Measurements from ENCODE around the gene NR2F1-AS1. TPM values are rescaled to one million over a fixed set of nuclear protein-coding genes. Genes with fewer than 3 reads are reported as not detected.

Gene NR2F1-AS1
- polyA plus RNA-seq, 3 donors, result 53.1 to 59.6 (median 54.5) TPM

DNA sequence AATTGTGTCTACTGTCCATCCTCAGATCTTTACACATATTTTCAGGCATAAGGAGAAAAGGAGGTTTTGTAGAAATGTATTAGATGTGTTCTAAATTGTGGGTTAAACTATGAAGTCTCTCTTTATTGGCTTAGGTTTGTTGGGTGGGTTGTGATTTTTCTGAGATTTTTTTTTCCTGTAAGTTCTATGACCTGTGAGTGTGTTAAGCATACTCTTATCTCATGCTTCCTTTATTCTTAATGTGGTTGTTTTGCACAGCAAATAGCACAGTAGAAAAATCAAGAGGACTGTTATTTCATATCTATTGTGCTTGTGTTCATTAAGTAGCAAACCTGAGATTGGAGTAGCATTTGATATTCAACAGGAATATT lies 25.3 kb upstream of the NR2F1-AS1 start:
- no peak for DNase-seq (ENCODE audit: extremely low read depth in 1 of 11, low read depth in 9 of 11, low spot score in 4 of 11)

DNA sequence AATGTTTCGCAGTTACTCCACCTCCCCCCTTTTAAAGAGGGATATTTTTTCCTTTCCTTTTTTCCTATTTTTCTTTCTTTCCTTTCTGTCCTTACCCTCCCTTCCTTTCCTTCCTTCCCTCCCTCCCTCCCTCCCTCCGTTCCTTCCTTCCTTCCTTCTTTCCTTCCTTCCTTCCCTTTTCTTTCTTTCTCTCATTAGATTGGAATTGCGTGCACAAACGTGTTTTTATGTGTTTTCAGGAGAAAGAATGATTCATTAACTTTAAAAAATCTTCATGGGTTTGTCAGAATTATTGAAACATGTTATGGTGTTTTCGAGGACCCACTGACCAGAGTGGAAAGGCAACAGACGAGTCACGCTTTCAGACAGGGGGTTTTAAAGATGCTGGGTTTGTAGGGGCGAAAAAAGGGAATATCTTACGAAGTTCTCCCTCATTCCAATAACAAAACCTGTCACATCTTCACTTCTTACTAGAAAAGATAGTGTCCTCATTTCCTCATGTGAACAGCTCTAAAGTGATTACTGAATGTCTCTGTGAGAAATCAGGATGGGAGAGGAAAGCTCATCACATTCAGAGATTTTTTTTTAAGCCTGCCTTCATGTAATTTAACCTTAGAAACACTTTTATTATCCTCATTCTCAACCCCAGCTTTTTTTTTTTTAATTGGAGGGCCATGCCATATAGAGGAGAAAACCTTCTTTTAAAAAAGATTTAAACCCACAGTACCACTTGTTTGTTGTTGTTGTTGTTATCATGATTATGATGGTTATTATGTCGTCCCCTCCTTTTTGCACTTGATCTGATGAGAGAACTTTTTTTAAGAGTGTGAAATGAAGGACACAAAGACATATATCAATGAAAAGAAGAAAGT lies 23.9 kb upstream of the NR2F1-AS1 start:
- peak in 1 of 11 donors; percentile 28 for DNase-seq (ENCODE audit: extremely low read depth in 1 of 11, low read depth in 9 of 11, low spot score in 4 of 11)

DNA sequence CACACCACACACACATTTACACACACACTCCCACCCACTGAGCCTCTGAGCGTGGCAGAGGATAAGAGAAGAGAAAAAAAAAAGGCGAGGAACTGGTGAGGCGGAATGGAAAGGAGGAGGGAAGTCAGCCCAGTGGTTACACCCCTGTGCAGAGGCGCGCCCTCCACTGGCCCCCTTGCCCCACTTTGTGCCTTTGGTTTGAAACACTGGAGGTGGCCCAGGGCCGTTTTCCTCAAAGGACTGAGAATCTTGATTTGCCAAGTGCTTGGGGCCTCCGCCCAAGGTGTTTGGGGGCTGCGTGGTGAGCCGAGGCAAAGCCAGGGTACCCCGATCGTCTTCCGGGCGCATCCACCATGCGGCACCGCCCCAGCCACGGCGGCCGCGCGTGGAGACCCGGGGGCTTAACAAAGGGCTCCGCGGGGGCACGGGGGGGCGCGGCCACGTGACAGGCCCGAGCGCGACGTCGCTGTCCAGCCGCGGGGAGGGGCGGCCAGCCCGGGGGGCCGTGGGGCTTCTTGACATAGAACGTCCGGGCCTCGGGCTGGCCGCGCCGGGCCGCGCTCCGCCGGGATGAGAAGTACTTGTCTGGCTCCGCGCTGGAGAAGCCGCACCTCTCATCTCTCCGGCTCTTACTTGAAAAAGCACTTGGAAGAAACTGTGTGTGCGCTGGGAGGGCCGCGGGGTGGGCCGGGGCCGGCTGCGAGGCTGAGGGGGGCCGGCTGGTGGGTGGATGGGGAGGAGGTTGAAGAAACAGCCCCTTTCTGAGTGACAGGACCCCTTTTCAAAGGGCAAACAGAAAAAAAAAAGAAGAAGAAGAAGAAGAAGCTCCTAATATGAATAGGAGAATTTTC lies 23.0 kb upstream of the NR2F1-AS1 start:
- peak in 1 of 11 donors; percentile 33 for DNase-seq (ENCODE audit: extremely low read depth in 1 of 11, low read depth in 9 of 11, low spot score in 4 of 11)

DNA sequence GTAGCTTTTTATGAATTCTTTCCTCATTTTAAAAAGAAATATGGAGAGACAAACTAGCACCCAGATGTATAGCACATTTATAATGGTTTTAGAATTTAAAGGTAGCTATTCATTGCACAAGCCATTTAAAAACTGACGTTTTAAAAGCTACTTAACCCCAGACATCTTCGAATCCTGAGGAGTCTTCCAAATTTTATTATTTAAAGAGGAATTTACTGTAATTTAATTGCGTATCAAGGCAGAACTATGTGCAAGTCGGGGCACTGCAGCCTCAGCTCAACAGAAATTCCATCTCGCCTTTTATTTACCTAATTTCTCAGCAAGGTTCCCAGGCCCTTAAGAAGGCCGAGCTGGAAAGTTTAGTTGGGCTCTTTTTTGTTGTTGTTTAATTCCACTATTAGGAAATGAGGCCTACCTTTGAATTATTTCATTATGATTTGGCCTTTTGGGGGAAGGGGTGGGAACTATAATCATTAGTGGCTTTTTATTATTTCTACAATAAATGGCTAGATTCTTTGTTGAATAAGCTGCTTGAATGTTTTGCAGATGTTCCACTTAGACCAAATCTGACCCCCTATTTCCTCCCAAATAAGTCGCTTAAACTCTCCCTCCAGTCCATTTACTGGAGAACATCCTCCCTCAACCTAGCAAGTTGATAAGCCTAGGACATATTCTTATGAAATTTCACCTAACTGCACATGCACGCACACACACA lies 22.2 kb upstream of the NR2F1-AS1 start:
- peak in 1 of 11 donors; percentile 32 for DNase-seq (ENCODE audit: extremely low read depth in 1 of 11, low read depth in 9 of 11, low spot score in 4 of 11)

DNA sequence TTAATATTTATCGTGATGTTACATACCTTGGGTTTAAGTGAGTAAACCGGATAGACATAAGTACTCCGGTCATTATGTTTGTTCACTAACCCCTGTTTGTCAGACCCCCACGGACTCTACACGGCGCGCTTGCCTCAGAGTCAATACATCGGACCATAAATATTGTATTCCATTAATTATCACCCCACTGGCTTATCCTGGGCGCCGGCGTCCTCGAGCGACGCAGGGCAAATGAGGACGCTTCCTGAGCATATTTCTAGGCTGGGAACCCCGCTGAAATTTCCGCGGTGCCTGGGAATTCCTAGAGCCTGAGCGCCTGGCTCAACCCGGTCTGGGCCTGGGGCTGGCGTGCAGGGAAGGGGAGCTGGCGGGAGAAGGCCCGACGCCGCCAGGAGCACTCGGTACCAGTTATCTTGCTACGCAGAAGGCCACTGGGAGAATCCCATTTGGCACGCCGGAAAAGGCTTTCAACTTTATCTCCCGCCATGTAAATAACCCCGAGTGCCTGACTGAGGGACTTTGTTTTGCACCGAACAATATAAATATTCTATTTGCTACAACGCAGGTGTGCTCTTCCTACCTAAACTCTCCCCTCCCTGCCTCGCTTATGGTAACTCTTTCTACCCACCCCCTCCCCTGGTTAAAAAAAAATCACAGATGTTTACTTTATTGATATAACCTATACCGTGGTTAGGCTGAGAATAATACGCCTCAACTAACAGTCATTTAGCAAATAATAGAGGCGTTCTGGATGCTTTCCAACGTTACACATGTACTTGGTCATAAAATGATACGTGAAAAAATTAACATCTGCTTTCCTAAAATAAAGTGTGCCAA lies 21.4 kb upstream of the NR2F1-AS1 start:
- peak in 2 of 11 donors; percentile 15 to 25 for DNase-seq (ENCODE audit: extremely low read depth in 1 of 11, low read depth in 9 of 11, low spot score in 4 of 11)

DNA sequence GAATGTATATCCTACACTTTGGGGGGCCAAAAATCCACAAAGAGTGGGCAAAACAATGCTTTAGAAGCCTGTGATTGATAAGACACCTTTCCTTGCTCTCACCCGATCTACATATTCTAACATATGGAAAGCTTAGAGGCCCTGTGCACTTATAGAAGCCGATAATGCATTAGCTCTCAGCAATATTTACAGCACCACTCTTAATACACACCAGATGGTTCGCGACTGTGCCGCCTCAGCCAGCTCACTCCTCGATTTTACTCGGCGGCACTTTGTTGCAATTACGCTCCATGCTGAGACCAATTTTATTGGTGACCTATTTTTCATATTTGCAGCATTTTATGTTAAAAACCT lies 20.8 kb upstream of the NR2F1-AS1 start:
- DNase-seq (ENCODE audit: extremely low read depth in 1 of 11, low read depth in 9 of 11, low spot score in 4 of 11), result peak in 1 of 11 donors; percentile 47

DNA sequence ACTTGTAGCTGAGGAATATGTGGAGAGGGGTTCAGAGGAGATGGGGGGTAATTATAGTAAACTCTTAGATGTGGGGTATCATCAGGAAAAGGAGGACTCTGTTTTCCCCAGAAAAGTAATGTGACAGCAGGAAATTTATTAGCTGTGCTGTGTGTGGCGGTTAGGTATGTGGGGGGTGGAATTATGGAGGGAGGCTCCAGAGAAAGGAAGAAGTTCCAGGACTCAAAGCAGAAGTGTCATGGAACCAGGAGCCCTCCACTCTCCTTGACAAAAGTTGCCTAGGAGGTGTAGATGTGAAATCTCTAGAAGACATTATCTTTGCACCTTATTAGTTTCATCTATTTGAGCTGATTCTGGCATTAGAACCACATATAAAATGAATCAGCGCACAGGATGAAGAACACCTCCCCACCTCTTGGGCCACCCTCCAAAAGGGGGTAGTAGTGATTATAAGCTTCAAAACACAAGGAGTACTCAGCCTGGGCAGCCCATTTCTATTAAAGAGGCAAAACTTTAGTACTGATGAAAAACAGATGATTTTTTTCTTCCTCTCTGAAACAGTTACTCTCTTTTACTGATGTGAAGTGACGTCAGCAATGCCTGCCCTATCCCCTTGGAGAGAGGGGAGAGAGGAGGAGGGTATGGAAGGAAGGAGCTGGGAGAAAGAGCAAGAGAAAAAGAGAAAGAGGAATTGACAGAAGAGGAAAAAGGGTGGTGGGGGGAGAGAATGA lies 20.2 kb upstream of the NR2F1-AS1 start:
- DNase-seq (ENCODE audit: extremely low read depth in 1 of 11, low read depth in 9 of 11, low spot score in 4 of 11), result peak in 2 of 11 donors; percentile 63 to 64

DNA sequence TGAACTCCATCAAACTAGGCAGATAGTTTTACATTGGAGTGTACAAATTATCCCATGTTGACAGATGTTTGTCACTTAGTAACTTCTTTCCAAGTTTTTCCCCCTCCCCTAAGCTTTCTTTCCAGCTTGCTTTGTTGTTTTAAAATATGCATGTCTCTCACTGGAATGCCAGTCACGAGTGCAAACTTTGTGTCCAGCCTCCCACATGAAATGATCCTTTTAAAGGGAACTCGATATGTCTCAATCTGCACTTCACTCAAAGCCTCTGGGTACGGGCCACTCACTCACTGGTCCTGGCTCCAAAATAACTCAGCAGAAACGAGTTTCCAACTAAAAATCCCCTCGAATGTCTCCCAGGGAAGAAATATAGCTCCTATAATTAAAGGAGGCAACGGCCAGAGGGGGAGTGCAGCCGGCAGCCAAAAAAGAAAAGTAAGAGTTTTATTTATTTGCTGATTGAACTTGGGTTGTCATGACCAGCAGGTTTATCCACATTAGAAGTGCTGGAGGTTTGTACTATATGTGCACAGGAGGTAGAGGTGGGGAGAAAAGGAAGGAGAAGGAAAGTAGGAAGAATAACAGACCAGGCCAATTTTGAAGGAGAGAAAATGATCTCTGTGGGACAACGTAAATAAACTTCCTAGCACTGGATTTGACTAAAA lies 19.5 kb upstream of the NR2F1-AS1 start:
- peak in 4 of 11 donors; percentile 67 to 88 (median 84) for DNase-seq (ENCODE audit: extremely low read depth in 1 of 11, low read depth in 9 of 11, low spot score in 4 of 11)

DNA sequence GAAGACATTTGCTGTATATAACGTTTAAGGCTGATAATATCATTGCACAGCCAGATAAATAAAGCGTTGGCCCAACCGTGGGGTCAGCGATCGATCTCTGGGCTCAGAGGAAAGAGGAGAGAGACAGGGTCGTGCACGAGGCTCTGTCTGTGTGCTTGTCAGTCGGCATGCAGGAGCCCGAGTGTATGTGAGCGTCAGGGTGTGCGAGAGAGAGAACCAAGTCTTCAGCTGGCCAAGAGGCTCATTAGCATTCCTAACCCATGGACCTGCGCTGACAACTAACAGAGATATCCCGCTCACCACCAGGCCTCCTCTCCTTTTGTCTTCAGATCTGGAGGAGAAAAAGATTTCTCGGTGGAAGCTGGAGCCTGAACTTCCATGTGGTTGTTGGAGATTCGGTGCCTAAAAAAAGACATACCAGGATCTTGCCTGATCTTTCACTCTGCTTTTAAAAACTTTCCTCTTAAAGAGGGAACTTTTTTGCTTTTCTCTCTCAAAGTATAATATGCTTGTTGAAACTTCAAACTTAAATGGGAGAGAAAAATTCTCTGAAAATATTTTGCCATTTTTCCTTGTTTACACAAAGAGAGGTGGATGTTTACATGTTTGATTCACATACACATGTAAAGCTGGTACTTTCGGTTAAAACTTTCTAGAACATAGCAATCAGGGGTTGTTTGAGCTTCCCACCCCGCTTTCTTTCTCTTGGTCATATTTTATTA lies 18.5 kb upstream of the NR2F1-AS1 start:
- peak in 2 of 11 donors; percentile 45 to 68 for DNase-seq (ENCODE audit: extremely low read depth in 1 of 11, low read depth in 9 of 11, low spot score in 4 of 11)

DNA sequence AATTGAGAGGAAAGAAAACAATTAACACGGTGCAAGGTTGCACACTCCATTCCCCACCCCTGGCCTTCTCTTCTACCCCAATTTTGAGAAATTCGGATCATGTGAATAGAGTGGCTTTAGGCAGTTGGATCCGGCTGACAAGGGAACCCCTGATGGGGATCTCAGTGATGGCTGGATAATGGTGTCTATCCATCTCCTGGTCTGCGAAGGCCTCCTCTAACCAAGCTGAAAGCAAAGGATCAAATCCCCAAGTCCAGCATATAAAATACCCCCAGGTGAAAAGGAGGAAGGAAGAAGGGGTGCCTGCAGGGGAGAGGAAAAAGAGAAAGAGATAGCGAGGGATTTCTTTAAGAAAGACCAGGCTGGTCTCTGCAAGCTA lies 18.0 kb upstream of the NR2F1-AS1 start:
- DNase-seq (ENCODE audit: extremely low read depth in 1 of 11, low read depth in 9 of 11, low spot score in 4 of 11), result peak in 2 of 11 donors; percentile 24 to 26

DNA sequence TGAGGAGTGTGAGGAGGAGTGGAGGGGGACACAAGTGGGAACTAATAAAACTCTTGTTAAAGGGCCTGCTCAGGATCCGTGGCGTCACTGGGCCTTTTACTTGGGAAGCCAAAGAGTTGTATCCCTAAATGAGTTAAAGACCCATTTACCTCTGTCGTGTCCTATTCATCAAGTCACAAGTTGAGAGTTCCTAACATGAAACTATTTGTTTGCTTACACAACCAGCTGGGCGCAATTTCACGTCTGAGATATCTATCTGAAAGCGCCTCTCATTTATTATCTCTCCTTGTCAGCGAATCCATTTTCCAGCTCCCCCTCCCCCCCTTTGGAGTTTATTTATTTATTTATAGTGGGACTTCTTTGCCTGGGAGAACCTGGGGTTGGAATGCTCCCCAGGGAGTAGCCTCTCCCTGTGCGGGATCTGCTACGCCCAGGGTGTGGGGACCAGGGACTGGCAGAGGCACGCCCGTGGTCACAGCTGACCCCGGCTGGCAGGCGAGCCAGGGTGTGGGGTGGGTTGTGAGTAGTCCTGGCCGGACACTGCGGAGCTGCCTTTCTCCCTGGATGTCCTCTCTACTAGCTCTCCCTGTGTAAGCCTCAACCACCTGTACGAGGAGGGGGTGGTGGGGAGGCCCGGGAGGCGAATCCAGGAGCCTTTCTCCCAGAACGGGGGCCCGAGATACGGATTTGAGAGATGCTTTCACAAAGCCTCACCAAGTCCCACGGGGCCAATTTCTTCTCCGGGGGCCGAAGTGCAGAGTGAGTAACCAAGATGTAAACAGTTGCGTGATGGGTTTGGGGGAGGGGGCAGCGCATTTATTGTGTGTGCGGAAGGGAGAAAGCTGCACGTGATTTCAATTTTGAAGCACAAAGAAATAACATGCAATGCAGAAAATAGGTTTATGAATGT lies 17.3 kb upstream of the NR2F1-AS1 start:
- DNase-seq (ENCODE audit: extremely low read depth in 1 of 11, low read depth in 9 of 11, low spot score in 4 of 11), result peak in 2 of 11 donors; percentile 25 to 30

DNA sequence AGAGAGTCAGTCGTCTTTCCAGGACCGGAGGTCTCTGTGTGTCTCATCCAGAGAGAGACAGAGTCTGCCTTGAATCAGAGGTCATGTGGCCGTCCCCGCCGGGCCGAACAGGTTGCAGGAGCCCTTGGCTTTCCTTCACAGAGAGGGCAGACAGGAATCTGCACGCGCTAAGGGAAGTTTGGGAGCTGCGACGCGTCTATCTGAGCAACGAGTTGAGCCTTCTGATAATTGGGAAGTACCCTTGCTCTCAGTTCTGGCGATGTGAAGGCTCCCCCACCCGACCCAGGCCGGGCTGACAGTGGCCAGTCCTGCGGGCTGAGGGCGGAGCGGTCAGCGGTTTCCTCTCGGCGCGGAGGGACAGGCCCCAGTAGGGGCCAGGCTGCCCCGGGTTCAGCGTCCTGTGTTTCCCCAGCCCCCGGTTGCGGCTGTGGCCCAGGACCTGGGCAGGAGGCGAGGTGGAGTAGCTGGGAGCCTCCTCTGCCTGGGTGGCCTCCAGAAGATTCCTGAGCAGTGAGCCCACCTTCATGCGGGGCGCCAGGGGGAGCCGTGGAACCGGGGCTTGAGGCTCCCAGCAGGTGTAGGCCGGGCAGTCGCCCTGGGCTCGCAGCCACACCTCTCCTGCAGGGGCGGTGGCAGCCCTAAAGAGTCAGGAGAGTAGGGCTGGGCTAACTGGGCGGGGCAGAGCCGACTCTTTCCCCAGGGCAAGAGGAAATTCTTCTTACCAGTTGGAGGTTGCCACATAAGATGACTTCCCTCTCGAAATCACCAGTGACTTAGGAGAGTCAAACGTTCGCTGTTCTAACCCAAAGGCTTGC lies 15.9 kb upstream of the NR2F1-AS1 start:
- DNase-seq (ENCODE audit: extremely low read depth in 1 of 11, low read depth in 9 of 11, low spot score in 4 of 11), result peak in 1 of 11 donors; percentile 13

DNA sequence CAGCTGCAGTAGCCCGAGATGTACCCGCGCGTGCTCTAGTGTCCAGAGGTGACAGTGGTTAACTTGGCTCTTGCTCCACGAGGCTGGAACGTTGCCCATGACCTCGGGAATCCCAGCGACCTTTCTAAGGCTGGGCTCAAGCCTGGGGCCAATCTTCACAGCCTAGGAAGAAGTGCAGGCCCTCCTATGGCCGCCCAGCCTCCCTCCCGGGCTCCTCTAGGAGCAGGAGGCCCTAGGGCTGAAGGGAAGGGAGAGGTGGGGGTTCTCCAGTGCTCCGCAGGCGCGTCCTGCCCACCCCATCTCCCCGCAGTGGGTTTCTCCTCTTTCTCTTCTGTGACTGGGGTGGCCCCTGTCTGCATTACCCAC lies 15.3 kb upstream of the NR2F1-AS1 start:
- DNase-seq (ENCODE audit: extremely low read depth in 1 of 11, low read depth in 9 of 11, low spot score in 4 of 11), result peak in 1 of 11 donors; percentile 13

DNA sequence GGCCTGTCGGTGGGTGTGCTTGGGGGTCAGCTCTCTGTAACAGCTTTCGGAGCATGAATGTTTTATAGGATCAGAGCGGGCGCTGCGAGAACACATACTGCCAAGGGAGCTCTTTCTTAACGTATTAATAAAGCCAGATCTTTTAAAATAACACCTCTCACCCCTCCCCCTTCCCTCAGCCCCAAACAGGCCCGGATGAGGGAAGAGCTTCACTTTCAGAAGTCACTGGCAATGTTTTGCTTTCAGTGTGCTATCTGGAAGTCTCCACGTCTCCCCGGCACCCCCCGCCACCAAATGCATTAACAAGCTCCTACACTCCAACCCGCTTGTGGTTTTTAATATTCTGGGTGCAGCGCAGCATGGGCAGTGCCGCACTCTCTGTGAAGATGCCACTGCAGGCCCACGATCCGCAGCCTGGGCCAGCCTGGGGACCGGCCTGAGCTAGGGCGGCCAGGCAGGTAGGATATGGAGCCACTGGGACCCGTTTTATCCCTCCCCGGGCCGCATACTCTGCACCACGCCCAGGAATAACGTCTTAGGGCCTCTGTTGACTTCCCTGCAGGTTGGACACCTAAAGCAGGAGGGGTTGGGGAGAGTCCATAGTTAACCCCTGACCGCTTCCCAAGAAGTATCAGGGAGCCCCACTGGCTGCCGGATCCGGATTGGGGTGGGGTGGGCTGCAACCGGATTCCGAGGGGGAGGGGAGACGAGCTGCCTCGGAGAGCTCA lies 14.6 kb upstream of the NR2F1-AS1 start:
- DNase-seq (ENCODE audit: extremely low read depth in 1 of 11, low read depth in 9 of 11, low spot score in 4 of 11), result peak in 2 of 11 donors; percentile 22 to 30
